Measurements from ENCODE around the gene EXOC2.

EXOC2 gene

DNA sequence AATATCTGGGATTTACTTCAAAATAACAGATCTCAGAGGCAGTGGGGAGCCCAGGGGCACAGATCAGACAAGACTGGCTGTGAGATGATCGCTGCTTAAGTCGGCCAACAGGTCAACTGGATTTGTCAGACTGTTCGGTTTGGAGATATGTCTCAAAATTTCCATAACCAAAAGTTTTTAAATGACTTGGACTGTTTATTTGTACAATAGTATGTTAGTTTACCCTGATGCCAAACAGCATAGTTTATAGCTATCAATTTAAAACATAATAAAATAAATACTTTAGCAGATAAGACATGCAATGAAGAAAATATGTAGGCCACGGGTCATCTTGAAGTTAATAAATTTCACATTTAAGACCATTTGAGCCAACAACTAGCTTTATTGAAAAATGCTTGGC, 174.7 kb downstream of the EXOC2 start:
- no peak for DNase-seq

GRCh38 chr6:516213-516612, 176.7 kb downstream of the EXOC2 start:
- DNase-seq = no peak

DNA sequence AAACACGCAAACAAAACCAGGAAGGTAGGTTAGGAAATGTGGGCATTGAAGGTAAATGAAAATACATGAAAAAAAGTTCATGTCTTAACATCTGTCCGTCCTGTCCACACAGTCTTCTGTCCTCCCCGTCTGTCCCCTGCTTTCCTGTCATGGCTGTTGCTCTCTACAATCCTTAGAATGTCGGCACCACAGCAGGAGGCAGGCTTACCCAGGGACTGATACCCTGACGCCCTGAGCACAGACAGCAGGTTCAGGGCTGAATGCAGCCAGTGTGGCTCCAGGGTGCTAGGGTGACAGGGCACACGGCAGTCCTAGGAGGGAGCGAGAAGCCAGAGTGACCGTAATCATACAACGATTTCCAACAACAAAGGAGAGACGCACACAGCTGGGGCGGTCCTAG, 177.7 kb downstream of the EXOC2 start:
- DNase-seq = no peak

- no peak for DNase-seq
Observed at GRCh38 chr6:514396-514978, 178.5 kb downstream of the EXOC2 start.

DNA sequence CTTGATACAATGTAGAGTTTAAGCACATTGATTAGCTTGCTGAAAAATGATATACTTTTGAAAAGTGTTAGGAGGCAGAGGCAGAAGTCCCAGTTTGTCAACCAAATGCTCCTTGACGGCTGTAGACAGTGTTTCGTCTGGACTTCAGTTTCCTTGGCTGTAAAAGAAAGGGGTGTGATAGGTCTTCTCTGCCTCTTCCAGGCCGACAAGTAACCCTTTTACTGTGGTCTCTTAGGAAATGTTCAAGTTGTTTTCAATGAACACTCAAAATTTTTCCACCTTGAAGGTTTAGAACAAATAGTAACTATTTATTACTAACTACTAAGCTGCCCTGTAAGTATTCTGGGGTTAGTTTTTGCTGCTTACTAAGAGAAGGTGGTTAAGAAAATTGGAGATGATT, 179.0 kb downstream of the EXOC2 start:
- no peak for DNase-seq

GRCh38 chr6:513058-513457, 179.9 kb downstream of the EXOC2 start:
- no peak for DNase-seq

- DNase-seq = no peak
Observed at GRCh38 chr6:511488-512137, 181.3 kb downstream of the EXOC2 start.

DNA sequence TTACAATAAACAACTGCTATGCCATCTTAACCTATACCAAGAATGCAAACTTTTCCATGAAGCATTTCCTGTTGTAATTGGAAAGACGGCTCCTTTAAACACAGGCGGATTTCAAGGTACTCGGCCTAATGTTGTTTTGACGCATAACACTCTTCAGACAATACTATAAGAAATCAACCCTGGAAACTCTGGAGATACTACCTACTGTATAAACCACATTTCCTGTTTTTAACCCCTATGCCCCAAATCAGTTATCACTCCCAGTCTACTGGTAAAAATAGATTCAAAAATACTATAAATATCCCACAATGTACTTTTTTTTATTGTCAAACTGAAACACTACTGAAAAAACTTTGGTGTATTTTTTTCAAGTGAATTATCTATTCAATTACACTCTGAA, 183.3 kb downstream of the EXOC2 start:
- no peak for DNase-seq

- no peak for DNase-seq
Observed at GRCh38 chr6:508614-509013, 184.3 kb downstream of the EXOC2 start.

- DNase-seq = no peak
Observed at GRCh38 chr6:508006-508405, 184.9 kb downstream of the EXOC2 start.

- DNase-seq = no peak
Observed at GRCh38 chr6:506920-507622, 185.9 kb downstream of the EXOC2 start.

DNA sequence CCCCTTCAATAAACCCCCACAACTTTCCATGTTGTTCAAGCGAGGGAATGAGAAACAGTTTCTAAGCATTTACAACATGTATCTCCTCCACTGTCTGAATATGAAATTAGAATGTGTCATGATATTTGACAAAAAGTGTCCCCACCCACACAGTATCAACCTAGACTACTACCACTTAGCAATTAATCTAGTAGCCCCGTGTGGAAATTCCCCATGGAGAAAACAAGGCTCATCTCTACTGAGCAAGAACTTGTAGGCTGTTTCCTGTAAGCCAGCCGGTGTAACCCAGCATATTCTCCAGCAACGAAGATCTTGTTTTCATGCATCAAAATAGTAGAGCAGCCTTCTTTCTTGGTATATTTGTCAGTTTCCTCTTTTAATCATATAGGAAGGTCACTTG, 186.4 kb downstream of the EXOC2 start:
- DNase-seq = no peak

DNA sequence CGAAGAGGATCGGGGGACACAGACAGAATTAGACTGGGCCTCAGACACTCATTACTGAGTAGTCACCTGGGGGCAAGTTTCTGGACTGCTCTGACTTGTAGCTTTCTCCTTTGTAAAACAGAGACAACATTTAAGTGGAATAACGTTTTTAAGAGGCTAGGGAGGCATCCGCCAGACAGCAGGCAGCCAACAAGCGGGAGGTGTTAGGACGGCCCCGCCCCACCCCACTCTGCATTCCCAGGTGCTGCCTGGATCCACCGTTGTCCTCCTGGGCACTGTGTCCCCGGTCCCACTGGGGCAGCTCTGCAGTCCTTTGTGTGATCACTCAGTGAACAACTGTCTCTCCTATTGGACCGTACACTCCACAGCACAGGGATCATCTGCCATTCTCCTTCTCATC, 187.6 kb downstream of the EXOC2 start:
- DNase-seq = no peak

GRCh38 chr6:504446-504980, 188.4 kb downstream of the EXOC2 start:
- DNase-seq = no peak

DNA sequence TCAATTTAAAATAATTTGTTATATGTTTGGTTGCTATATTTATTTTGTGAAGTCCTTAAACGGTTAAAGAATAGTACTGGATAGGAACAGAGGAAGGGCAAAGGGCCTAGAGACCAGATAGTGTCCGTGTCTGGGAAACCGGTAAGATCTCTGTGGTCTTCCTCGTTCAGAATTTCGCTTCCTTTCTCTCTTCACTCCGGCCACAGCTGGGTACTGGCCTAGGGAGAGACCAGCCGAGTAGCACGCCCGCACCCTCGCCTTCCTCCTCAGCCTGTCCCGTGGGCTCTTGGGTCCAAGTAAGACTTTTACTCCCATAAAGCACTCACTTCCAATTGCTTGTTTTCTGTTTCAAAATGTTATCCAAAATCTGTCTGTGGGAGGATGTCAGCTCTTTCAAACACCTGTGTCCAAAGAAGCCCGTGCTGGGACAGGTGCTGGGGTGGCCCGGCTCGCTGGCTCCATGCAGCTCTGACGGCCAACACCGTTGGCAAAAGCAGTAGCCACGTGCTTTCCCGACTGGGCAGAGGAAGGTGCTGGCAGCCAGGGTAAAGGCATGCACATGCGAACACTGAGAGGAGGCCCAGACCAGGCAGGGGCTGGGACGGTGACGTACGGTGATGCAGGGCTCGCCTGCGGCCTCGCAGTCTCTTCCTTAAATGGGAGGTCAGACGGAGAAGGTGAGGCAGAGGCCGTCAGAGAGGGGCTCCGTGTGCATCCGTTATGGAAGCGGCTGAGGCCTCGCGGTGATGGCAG, 189.2 kb downstream of the EXOC2 start:
- DNase-seq = no peak

DNA sequence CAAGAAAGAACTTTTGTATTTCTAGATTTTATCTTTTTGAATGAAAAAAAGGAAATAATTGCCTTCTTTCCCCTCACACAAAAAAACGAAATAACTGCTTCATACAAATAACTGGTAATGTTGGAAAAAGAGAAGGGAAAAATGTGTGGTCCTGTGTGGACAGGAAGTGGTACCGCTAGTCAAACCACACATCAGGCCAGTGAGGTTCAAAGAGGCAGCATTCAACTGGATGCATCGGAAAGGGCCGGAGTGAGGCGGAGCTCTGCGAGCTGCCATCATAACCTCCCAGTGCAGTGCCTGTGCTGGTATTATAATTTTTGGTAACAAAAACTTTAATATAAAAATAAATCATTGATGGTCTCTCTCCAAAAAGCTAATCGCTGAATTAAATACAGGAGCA, 190.2 kb downstream of the EXOC2 start:
- no peak for DNase-seq

DNA sequence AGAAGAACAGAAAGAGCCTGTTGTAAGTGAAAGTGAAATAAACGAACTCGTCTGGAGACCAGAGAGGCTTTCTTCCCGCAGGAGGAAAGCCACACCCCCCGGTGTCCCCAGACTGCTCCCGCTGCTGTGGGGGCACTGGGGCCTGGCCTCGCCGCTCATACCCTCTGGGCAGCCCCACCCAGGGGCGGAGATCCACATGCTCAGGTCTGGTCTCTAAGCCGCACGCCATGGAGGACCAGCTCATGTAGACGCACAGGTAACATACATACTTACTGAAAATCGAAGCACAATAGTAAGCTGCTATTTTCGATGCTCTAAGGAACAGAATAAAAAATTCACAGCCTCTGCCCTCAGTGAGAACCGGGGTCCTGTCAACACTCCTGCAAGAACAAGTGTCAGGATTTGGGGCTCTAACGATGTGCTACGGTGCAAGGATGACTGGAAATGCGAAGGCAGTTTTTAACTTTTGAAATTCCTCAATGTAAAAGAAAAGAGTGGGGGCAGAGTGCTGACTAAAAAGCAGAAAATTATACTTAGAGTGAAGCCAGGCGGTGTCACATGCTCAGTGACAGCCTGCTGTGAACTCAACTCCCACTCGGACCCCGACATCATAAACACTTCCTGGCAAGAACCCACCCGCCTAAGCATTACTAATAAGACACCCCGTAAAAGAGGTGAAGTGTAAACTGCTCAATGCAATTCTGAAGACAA, 190.9 kb downstream of the EXOC2 start:
- no peak for DNase-seq

DNA sequence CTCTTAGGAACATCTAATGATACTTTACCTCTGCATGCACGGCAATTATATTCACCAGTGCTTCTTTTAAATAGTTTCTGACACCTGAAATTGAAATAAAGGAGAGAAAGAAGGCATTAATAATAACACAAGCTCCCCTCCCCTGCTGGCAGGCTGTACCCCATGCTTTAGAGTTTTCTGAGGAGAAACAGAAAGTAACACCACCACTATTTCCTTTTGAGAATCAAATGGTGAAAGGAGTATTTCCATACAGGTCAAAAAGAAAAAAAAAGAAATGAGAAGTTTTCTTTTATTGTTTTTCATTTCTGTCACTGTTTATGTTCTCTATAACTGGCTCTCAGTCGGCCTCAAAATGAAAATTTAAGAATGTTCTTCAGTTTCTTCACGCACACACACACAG, 193.3 kb downstream of the EXOC2 start:
- no peak for DNase-seq

DNA sequence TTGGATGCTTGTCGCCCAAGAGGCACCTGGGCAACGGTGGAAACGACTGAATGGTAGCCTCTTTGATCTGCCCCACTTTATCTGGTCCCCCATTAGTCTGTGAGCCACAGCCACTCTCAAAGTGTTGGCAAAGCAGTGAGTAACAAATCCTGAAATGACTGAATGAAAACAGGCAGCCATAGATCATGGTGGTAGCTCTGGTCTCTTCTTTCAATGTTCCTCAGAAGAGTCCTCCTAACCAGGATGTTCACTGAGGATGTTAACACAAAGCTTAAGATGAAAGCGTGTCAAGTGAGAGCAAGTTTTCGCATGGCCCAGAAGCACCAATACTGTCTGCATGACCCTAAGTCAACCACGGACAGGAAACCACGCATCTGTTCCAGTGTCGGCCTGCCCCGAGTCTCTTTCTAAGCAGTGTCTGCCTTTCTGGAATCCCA, 194.1 kb downstream of the EXOC2 start:
- no peak for DNase-seq

GRCh38 chr6:497258-497657, 195.7 kb downstream of the EXOC2 start:
- no peak for DNase-seq

DNA sequence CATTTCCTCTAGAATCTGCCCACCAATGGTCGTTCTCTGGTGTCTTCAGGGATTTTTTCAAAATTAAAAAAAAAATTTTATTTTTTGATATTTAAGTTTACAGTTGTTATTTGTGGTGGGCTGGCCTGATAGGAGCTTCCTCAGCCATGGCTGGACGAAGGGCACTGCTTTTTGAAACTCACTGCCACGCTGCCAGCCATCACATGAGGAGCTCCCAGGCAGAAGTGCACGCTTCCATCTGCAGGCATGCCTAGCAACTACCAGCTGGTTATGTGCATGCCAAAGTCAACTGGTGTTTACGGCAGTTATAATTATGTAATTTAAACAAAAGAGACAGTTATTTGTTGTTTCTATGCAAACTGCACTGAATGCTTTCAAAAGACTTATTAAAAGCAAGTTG, 196.3 kb downstream of the EXOC2 start:
- DNase-seq = no peak

DNA sequence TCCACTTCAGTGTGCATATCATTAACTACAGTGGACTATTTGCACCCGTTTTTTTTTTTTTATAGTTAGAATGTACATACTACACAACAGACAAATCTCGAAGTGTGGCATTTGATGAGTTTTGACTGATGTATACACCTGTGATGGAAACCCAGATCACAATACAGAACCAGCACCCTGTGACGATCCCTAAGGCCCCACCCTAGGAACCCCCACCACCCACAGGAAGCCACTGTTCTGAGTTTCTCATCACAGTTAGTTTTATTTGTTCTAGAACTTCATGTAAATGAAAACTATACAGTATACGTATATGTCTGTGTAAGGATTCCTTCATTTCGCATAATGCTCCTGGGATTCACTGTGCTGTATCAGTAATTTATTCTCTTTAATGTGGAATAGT, 198.5 kb downstream of the EXOC2 start:
- no peak for DNase-seq

DNA sequence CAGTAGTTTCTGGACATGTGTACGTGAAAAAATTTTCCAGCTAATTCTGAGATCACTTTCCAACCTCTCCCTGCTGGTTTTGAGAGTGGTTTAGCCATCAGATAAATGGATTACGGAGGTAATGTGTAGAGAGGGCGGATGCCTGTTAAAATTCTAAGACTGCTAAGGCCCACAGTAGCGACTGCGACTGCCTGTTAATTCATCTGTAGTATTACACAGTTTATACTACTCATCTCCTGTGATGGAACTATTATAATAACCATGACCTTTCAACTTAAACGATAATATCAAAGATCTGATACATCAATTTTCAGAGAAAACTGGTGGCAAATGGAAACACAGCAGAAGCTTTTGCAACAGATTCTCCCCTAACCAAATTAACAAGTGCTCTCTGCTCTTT, 199.1 kb downstream of the EXOC2 start:
- DNase-seq = no peak
